NCI-H2171 (cell line): ENCODE measurements around the gene DENND4B.

ENCODE experiments used
- DNase-seq: peaks from one replicate; lab custom pipeline; 2025; lab: John Stamatoyannopoulos, UW

The DENND4B gene

DNA sequence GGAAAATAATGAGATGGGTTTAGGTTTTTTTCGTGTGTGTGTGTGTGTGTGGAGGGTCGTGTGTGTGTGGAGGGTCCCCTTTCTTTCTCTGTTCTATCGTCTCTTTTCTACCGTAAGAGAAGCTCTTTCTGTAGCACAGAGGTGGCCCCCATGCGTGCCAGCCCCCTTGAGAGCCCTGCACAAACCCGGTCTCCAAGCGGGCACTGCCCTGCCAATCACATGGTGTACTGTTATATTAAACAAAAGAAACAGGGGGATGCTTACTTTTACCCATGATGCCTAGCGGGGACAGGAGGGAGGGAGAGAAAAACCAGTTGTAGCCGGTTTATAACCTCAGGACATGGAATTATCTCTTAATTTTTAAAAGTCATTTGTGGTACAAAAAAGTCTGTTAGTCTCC, 64.8 kb downstream of the DENND4B start:
- peak; percentile 79 for DNase-seq

DNA sequence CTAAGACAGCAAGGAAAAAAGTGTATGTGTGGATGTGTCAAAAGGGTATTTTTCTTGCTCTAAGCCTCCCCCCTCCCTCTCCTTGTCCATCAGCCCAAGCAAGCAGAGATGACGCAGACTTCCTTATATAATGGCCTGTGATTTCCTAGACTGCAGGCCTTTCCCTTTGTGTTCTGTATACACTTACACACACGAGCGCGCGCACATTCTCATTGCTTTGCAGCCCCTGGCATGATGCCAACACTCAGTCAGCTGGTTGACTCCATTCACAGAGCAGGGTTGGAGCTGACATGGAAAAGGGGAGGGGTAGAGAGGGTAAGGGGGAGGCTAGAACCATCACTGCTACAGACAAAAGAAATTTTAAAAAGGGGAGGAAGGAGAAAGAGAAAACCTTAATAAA, 65.6 kb downstream of the DENND4B start:
- peak; percentile 95 for DNase-seq

DNA sequence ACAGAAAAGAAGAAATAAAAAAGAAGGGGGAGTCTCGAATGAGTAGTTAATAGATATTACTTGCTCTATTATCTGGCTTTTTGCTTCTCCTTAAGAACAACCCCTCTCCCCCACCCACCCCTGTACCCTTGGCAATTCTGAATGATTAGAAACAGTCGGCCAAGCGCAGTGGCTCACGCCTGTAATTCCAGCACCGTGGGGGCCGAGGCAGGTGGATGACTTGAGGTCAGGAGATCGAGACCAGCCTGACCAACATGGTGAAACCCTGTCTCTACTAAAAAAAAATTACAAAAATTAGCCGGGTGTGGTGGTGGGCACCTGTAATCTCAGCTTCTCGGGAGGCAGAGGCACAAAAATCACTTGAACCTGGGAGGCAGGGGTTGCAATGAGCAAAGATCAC, 66.5 kb downstream of the DENND4B start:
- no peak for DNase-seq
